Neuronal stem cell (in vitro differentiated cells): ENCODE measurements around the gene SUB1.
A peak's percentile ranks its signal among the peaks of the same experiment; 100 is the strongest.

ENCODE experiments used
- DNase-seq: peaks from one replicate; pipeline ENCODE4 v3.0.0-alpha.2; 2013; ENCODE audit warnings: low spot score
- H2AFZ ChIP-seq: one replicate; pipeline ENCODE4 v1.6.1; 2013; ENCODE audit warnings: mild to moderate bottlenecking, low read length, inconsistent platforms
- H2AK5ac ChIP-seq: 2 replicates; pipeline ENCODE4 v1.6.1; 2013; ENCODE audit warnings: low read depth, mild to moderate bottlenecking, inconsistent platforms, low read length, moderate library complexity, mixed read lengths
- H2BK120ac ChIP-seq: 2 replicates; pipeline ENCODE4 v1.6.1; 2013; ENCODE audit warnings: low read depth, mild to moderate bottlenecking, inconsistent platforms, low read length, moderate library complexity, mixed read lengths
- H2BK12ac ChIP-seq: one replicate; pipeline ENCODE4 v1.6.1; 2013; ENCODE audit warnings: low read length, inconsistent platforms
- H2BK15ac ChIP-seq: 2 replicates; pipeline ENCODE4 v1.6.1; 2013; ENCODE audit warnings: mild to moderate bottlenecking, low read length, inconsistent platforms, mixed read lengths
- H2BK5ac ChIP-seq: one replicate; pipeline ENCODE4 v1.6.1; 2013; ENCODE audit warnings: inconsistent platforms, mild to moderate bottlenecking, low read length, moderate library complexity
- H3K14ac ChIP-seq: one replicate; pipeline ENCODE4 v1.6.1; 2013; ENCODE audit warnings: low read length, inconsistent platforms
- H3K18ac ChIP-seq: 2 replicates; pipeline ENCODE4 v1.6.1; 2013; ENCODE audit warnings: low read length, inconsistent platforms
- H3K23ac ChIP-seq: 2 replicates; pipeline ENCODE4 v1.6.1; 2013; ENCODE audit warnings: low read depth, mild to moderate bottlenecking, mixed read lengths, low read length, inconsistent platforms; ENCODE audit not compliant: poor library complexity
- H3K27ac ChIP-seq: replicated peaks from 3 replicates; pipeline ENCODE4 v1.5.1; 2013; ENCODE audit warnings: low read length, inconsistent platforms
- H3K27me3 ChIP-seq, 3 experiments: 2 replicates each; pipeline ENCODE4 v1.6.1; 2013; ENCODE audit warnings: low read length in 3 of 3, mild to moderate bottlenecking in 2 of 3, inconsistent platforms in 1 of 3, low read depth in 1 of 3, mixed read lengths in 1 of 3, moderate library complexity in 1 of 3; ENCODE audit not compliant: control insufficient read depth in 3 of 3, insufficient read depth in 3 of 3
- H3K36me3 ChIP-seq, 2 donors: replicated peaks in 1 of 2; 2 replicates each; pipeline ENCODE4 v1.6.1; 2013; ENCODE audit warnings: low read length in 2 of 2; ENCODE audit not compliant: control insufficient read depth in 2 of 2, insufficient read depth in 2 of 2
- H3K4ac ChIP-seq: 2 replicates; pipeline ENCODE4 v1.6.1; 2013; ENCODE audit warnings: inconsistent platforms, mild to moderate bottlenecking, low read length, moderate library complexity
- H3K4me1 ChIP-seq, 2 donors: 1 replicate in 1 of 2; 2 replicates in 1 of 2; pipeline ENCODE4 v1.6.1; 2013; ENCODE audit warnings: low read length in 2 of 2, low read depth in 1 of 2; ENCODE audit not compliant: control insufficient read depth in 2 of 2, insufficient read depth in 1 of 2
- H3K4me2 ChIP-seq: one replicate; pipeline ENCODE4 v1.6.1; 2013; ENCODE audit warnings: mild to moderate bottlenecking, low read length, inconsistent platforms; ENCODE audit not compliant: insufficient read depth, poor library complexity, severe bottlenecking
- H3K4me3 ChIP-seq, 2 donors: 2 replicates each; pipeline ENCODE4 v1.5.1; 2013; ENCODE audit warnings: low read length in 2 of 2, mild to moderate bottlenecking in 2 of 2, inconsistent platforms in 1 of 2, moderate library complexity in 1 of 2
- H3K79me1 ChIP-seq: one replicate; pipeline ENCODE4 v1.6.1; 2013; ENCODE audit warnings: low read depth, mild to moderate bottlenecking, inconsistent platforms, low read length, moderate library complexity
- H3K9ac ChIP-seq: one replicate; pipeline ENCODE4 v1.6.1; 2013; ENCODE audit warnings: mild to moderate bottlenecking, low read depth, low read length, inconsistent platforms; ENCODE audit not compliant: poor library complexity
- H3K9me3 ChIP-seq, 2 donors: replicated peaks in 1 of 2; 2 replicates each; pipeline versions ENCODE3 to v1.6.1; 2013; ENCODE audit warnings: low read length in 2 of 2, mild to moderate bottlenecking in 2 of 2, inconsistent platforms in 1 of 2, low read depth in 1 of 2, mixed read lengths in 1 of 2, moderate library complexity in 1 of 2; ENCODE audit not compliant: control insufficient read depth in 2 of 2, insufficient read depth in 1 of 2
- H4K8ac ChIP-seq: one replicate; pipeline ENCODE4 v1.6.1; 2013; ENCODE audit warnings: low read depth, mild to moderate bottlenecking, inconsistent platforms, low read length, moderate library complexity
- H4K91ac ChIP-seq: one replicate; pipeline ENCODE4 v1.6.1; 2013; ENCODE audit warnings: low read length, low read depth, mild to moderate bottlenecking, inconsistent platforms; ENCODE audit not compliant: poor library complexity
- WGBS, 2 donors: extraction: QIAGEN DNeasy Blood & Tissue Kit; methylation state at CpG; one replicate each; pipeline ENCODE4 v1.1.7; 2013; ENCODE audit warnings: missing lambda C conversion rate in 2 of 2, mixed read lengths in 1 of 2; ENCODE audit not compliant: insufficient read length in 2 of 2, insufficient replicate concordance in 1 of 2; ENCODE audit errors: extremely low coverage in 2 of 2; 5-methylcytosine and 5-hydroxymethylcytosine counted together

The SUB1 gene

GRCh38 chr5:32581010-32581785 lies 4.2 kb upstream of the SUB1 start:
- Histone ChIP-seq H3K4me2 (no peak overlapping the region), H3K4ac (no peak overlapping the region), H2BK15ac (peak overlapping the region; percentile 2), H3K9ac (no peak overlapping the region), H3K23ac (no peak overlapping the region), H4K8ac (no peak overlapping the region), H2BK5ac (no peak overlapping the region), H3K4me1 (peaks cover 5 to 6% of the 10 kb centered on the region in 2 donors), H3K14ac (no peak overlapping the region), H3K4me3 (no peak overlapping the region), H2AFZ (peak overlapping the region; percentile 68), H3K9me3 (no peaks in the 10 kb centered on the region), H2AK5ac (peak overlapping the region; percentile 31), H2BK12ac (no peak overlapping the region), H2BK120ac (no peak overlapping the region), H3K27ac (no peak overlapping the region), H3K27me3 (no peaks in the 10 kb centered on the region), H3K36me3 (no peaks in the 10 kb centered on the region), H3K79me1 (no peaks in the 10 kb centered on the region), H4K91ac (no peak overlapping the region), H3K18ac (no peak overlapping the region)
- no CpG with 5 or more reads among the region's 12 CpGs for WGBS, 2 donors
- DNase-seq = no peak

GRCh38 chr5:32583582-32584232 lies 1.6 kb upstream of the SUB1 start:
- H3K27ac ChIP-seq = no peak overlapping the region
- H2BK15ac ChIP-seq = no peak overlapping the region
- H3K9ac ChIP-seq = no peak overlapping the region
- no peaks in the 10 kb centered on the region for H3K27me3 ChIP-seq
- no peaks in the 10 kb centered on the region for H3K79me1 ChIP-seq
- H4K8ac ChIP-seq = no peak overlapping the region
- no peak overlapping the region for H2BK120ac ChIP-seq
- no peak overlapping the region for H3K23ac ChIP-seq
- no peak overlapping the region for H2BK5ac ChIP-seq
- no peak overlapping the region for H3K14ac ChIP-seq
- no peak overlapping the region for H3K18ac ChIP-seq
- H2AFZ ChIP-seq = no peak overlapping the region
- H3K4me1 ChIP-seq = peaks cover 5 to 7% of the 10 kb centered on the region in 2 donors
- H4K91ac ChIP-seq = no peak overlapping the region
- no CpG with 5 or more reads among the region's 16 CpGs for WGBS, 2 donors
- no peak overlapping the region for H3K4me3 ChIP-seq
- H3K36me3 ChIP-seq = peaks cover 0 to 16% of the 10 kb centered on the region in 2 donors
- H2AK5ac ChIP-seq = no peak overlapping the region
- no peak overlapping the region for H3K4ac ChIP-seq
- no peak overlapping the region for H3K4me2 ChIP-seq
- H2BK12ac ChIP-seq = no peak overlapping the region
- no peaks in the 10 kb centered on the region for H3K9me3 ChIP-seq
- no peak for DNase-seq

DNA sequence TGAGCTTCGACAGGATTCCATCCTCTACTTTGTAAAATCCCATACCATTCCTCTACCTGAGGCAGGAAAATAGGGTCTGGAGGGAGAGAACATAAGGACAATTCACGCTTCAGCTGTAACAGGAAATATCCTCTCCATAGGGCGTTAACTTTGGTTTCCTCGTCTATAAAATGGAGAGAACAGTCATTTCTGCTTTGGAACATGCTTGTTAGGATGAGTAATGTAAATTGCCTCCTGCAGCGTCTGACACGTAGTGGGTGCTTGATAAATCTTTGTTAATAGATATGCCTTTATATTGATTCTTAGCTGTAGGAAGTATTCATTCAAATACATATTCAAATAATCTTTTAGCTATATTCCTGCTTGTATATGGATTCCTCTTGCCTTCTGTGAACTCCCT lies 711 bp upstream of the SUB1 start:
- H3K27ac ChIP-seq = no peak overlapping the region
- no peak overlapping the region for H3K4ac ChIP-seq
- H4K91ac ChIP-seq = no peak overlapping the region
- H2BK5ac ChIP-seq = no peak overlapping the region
- H2BK15ac ChIP-seq = no peak overlapping the region
- no peaks in the 10 kb centered on the region for H3K9me3 ChIP-seq
- no peak overlapping the region for H3K4me2 ChIP-seq
- H3K14ac ChIP-seq = no peak overlapping the region
- H3K23ac ChIP-seq = no peak overlapping the region
- H2AFZ ChIP-seq = peak overlapping the region; percentile 84
- no peak overlapping the region for H3K9ac ChIP-seq
- H3K18ac ChIP-seq = no peak overlapping the region
- no peak overlapping the region for H3K4me3 ChIP-seq
- no peak overlapping the region for H2BK12ac ChIP-seq
- no peak overlapping the region for H2BK120ac ChIP-seq
- peaks cover 4 to 7% of the 10 kb centered on the region in 2 donors for H3K4me1 ChIP-seq
- H3K36me3 ChIP-seq = peaks cover 2 to 26% of the 10 kb centered on the region in 2 donors
- no peaks in the 10 kb centered on the region for H3K27me3 ChIP-seq
- no peak overlapping the region for H2AK5ac ChIP-seq
- no peak overlapping the region for H4K8ac ChIP-seq
- no CpG with 5 or more reads among the region's 6 CpGs for WGBS, 2 donors
- no peak for DNase-seq
- no peaks in the 10 kb centered on the region for H3K79me1 ChIP-seq

GRCh38 chr5:32585122-32585445 lies 273 bp upstream of the SUB1 start:
- H3K79me1 ChIP-seq = no peaks in the 10 kb centered on the region
- H3K27me3 ChIP-seq = no peaks in the 10 kb centered on the region
- H2AFZ ChIP-seq = peak overlapping the region; percentile 84
- H3K36me3 ChIP-seq = peaks cover 2 to 30% of the 10 kb centered on the region in 2 donors
- H3K4me1 ChIP-seq = peaks cover 4 to 7% of the 10 kb centered on the region in 2 donors
- no peak overlapping the region for H2BK15ac ChIP-seq
- no peak overlapping the region for H3K4me2 ChIP-seq
- H3K4me3 ChIP-seq = peak overlapping the region in 1 of 2 donors; percentile 76
- no peak overlapping the region for H3K18ac ChIP-seq
- no peak overlapping the region for H3K9ac ChIP-seq
- no peak overlapping the region for H4K91ac ChIP-seq
- no peak overlapping the region for H2BK12ac ChIP-seq
- H2BK120ac ChIP-seq = no peak overlapping the region
- H3K4ac ChIP-seq = no peak overlapping the region
- H2AK5ac ChIP-seq = no peak overlapping the region
- H3K27ac ChIP-seq = no peak overlapping the region
- H4K8ac ChIP-seq = no peak overlapping the region
- no peak for DNase-seq
- no peak overlapping the region for H3K23ac ChIP-seq
- H3K9me3 ChIP-seq = no peaks in the 10 kb centered on the region
- H3K14ac ChIP-seq = no peak overlapping the region
- no CpG with 5 or more reads among the region's 8 CpGs for WGBS, 2 donors
- no peak overlapping the region for H2BK5ac ChIP-seq
